GM23248 (cell line): ENCODE measurements around the gene NUDT7. TPM values are rescaled to one million over a fixed set of nuclear protein-coding genes. Genes with fewer than 3 reads are reported as not detected.

Experiments used
- DNase-seq: peaks from one replicate; pipeline ENCODE4 v3.0.0-alpha.2; 2015
- H2AFZ ChIP-seq: fragments of 200-600 bp; sonication (generic); 2 replicates; pipeline ENCODE4 v1.6.1; 2016; ENCODE audit warnings: antibody characterized with exemption
- H3F3A ChIP-seq: fragments of 200-600 bp; sonication (generic); 2 replicates; pipeline ENCODE4 v1.6.1; 2016; ENCODE audit warnings: mild to moderate bottlenecking, antibody characterized with exemption, mixed run types; ENCODE audit not compliant: insufficient read depth
- H3K27ac ChIP-seq: fragments of 200-600 bp; sonication (generic); 2 replicates; pipeline ENCODE4 v1.5.1; 2016; ENCODE audit warnings: mild to moderate bottlenecking
- H3K27me3 ChIP-seq: fragments of 200-600 bp; sonication (generic); replicated peaks from 2 replicates; pipeline ENCODE4 v1.6.1; 2016; ENCODE audit warnings: mild to moderate bottlenecking; ENCODE audit not compliant: insufficient read depth
- H3K36me3 ChIP-seq: fragments of 200-600 bp; sonication (generic); 2 replicates; pipeline ENCODE4 v1.6.1; 2016; ENCODE audit warnings: low read depth, mild to moderate bottlenecking
- H3K4me1 ChIP-seq: fragments of 200-600 bp; sonication (generic); 2 replicates; pipeline ENCODE4 v1.6.1; 2016; ENCODE audit warnings: mild to moderate bottlenecking; ENCODE audit not compliant: insufficient read depth
- H3K4me2 ChIP-seq: fragments of 200-600 bp; sonication (generic); one replicate; pipeline ENCODE4 v1.6.1; 2016; ENCODE audit warnings: mild to moderate bottlenecking; ENCODE audit not compliant: unreplicated experiment
- H3K4me3 ChIP-seq: fragments of 200-600 bp; sonication (generic); 2 replicates; pipeline ENCODE4 v1.5.1; 2016; ENCODE audit warnings: mild to moderate bottlenecking
- H3K79me2 ChIP-seq: fragments of 200-600 bp; sonication (generic); 2 replicates; pipeline ENCODE4 v1.6.1; 2016; ENCODE audit warnings: mild to moderate bottlenecking; ENCODE audit not compliant: insufficient read depth
- H3K9ac ChIP-seq: fragments of 200-600 bp; sonication (generic); 2 replicates; pipeline ENCODE4 v1.6.1; 2016; ENCODE audit warnings: mild to moderate bottlenecking
- H3K9me2 ChIP-seq: fragments of 200-600 bp; sonication (generic); 2 replicates; pipeline ENCODE4 v1.6.1; 2016; ENCODE audit warnings: mixed run types, mild to moderate bottlenecking, moderate library complexity; ENCODE audit not compliant: insufficient read depth
- H3K9me3 ChIP-seq: fragments of 200-600 bp; sonication (generic); one replicate; pipeline ENCODE4 v1.6.1; 2017; ENCODE audit warnings: low read depth
- H4K20me1 ChIP-seq: fragments of 200-600 bp; sonication (generic); 2 replicates; pipeline ENCODE4 v1.6.0; 2016; ENCODE audit not compliant: insufficient read depth
- EZH2 ChIP-seq: fragments of 200-600 bp; sonication (generic); IDR thresholded peaks from 2 replicates; pipeline ENCODE4 v1.6.1; 2018; ENCODE audit warnings: antibody characterized with exemption, mild to moderate bottlenecking; ENCODE audit not compliant: insufficient read depth, poor library complexity, severe bottlenecking
- EZH2phosphoT487 ChIP-seq: fragments of 200-600 bp; sonication (generic); IDR thresholded peaks from 2 replicates; pipeline ENCODE4 v1.6.1; 2018; ENCODE audit warnings: antibody characterized with exemption, moderate library complexity, mild to moderate bottlenecking, low read depth; ENCODE audit not compliant: insufficient read depth
- WGBS, 2 experiments: methylation state at CpG; one replicate each; pipeline ENCODE4 v1.1.6; 2015 to 2017; ENCODE audit warnings: low lambda C conversion rate in 2 of 2, low coverage in 1 of 2; ENCODE audit errors: missing lambda C conversion rate in 2 of 2; 5-methylcytosine and 5-hydroxymethylcytosine counted together
- in situ Hi-C: fragments of 300-500 bp; cut with MboI; formaldehyde crosslinking; loops from 2 replicates; pipeline ENCODE4 v1.15.0; 2020
- polyA plus RNA-seq: library from polyadenylated mRNA; unstranded; fragments of >200 nt; fragmentation: Nextera tagmentation; extraction: Ambion mirVana; gene quantifications from 2 replicates; pipeline ENCODE4 v1.2.1, GENCODE V29; 2016
- total RNA-seq: library from RNA; depleted of rRNA; stranded (reverse); fragments of >200 nt; shearing (Covaris generic); gene quantifications from 2 replicates; pipeline ENCODE4 v1.2.3, GENCODE V29; 2014; rRNA removed

The NUDT7 gene
- total and polyA plus RNA-seq, 2 experiments from 2014 or later, result 3.0 to 6.2 TPM

GRCh38 chr16:77790912-77791311, 68.6 kb downstream of the NUDT7 start:
- Histone ChIP-seq H2AFZ (no peak overlapping the region), H3K9me2 (no peaks in the 10 kb centered on the region), H3K4me1 (peaks cover 11% of the 10 kb centered on the region), H3K4me3 (no peak overlapping the region), H3K27me3 (0 out of 2 replicates have a peak, but pooled peaks cover 4% of the 10 kb centered on the region), H4K20me1 (no peaks in the 10 kb centered on the region), H3K9ac (no peak overlapping the region), H3K79me2 (no peaks in the 10 kb centered on the region), H3K27ac (no peak overlapping the region), H3F3A (peaks cover 8% of the 10 kb centered on the region), H3K36me3 (no peaks in the 10 kb centered on the region), H3K4me2 (no peak overlapping the region), H3K9me3 (no peaks in the 10 kb centered on the region)
- TF ChIP-seq EZH2 (no peak), EZH2phosphoT487 (no peak)
- 51 to 52% methylated on average over 3 of the region's 3 CpGs for WGBS, 2 experiments
- no peak for DNase-seq
- in situ Hi-C loops, result no loop called here

Other genes with a start within 250 kb of the NUDT7 start
- 6.2 and 7.1 TPM in 2 replicates for gene VAT1L, start 66.0 kb downstream of the NUDT7 start, total RNA-seq
- 6.2 and 6.4 TPM in 2 replicates for gene VAT1L, start 66.0 kb downstream of the NUDT7 start, polyA plus RNA-seq